Fibroblast of skin of right quadriceps (primary cell): Measurements from ENCODE around the gene KCNJ6.
"Not testable (repeated sequence)": the region's sequence is repeated elsewhere in the genome, so short reads cannot be mapped to it uniquely, and the experiment has no call there.

Source experiments
- DNase-seq: peaks from one replicate; pipeline ENCODE4 v3.0.0-alpha.2; 2013

Gene KCNJ6

DNA sequence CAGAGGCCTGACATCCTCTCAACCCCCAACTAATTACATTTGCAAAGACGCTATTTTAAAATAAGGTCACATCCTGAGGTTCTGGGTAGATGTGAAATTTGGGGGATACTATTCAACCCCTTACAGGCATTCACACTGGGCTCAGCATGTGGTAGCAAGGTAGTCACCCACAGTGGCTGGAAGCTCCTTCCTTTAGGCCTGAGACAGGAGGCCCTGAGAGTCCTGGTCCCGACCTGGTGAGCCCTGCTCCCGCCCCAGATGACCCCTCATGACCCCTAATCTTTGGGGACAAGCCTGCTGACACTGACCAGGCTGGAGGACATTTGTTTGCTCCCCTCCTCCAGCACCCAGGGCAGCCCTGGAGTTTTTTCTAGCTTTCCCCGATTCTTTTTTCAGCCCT is 323.8 kb downstream of the KCNJ6 start:
- no peak for DNase-seq

DNA sequence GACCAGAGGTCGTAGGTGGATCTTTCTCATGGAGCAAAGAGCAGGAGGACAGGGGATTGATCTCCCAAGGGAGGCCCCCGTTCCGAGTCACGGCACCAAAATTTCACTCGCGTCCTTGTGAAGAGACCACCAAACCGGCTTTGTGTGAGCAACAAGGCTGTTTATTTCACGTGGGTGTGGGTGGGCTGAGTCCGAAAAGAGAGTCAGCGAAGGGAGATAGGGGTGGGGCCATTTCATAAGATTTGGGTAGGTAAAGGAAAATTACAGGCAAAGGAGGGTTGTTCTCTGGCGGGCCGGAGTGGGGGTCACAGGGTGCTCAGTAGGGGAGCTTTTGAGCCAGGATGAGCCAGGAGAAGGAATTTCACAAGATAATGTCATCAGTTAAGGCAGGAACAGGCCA is 324.3 kb downstream of the KCNJ6 start:
- DNase-seq, result not testable (repeated sequence)

DNA sequence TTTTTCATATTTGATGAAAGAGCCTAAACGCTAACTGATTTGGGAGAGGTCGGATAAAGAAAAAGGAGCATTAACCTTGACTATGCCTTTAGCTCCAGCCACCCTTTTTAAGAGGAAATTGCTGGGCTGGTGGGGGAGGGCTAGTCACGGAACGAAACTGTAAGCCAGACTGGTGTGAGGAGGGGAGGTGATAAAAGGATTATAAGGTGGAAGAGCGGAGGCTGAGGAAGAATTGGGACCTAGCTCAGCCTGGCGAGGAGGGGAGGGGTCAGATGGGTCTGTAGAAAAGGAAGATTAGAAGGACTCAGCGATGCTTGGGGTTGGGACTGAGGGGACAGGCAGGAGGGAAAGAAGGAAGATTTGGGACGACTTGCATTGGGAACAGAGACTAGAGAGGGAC is 325.4 kb downstream of the KCNJ6 start:
- DNase-seq, result not testable (repeated sequence)

DNA sequence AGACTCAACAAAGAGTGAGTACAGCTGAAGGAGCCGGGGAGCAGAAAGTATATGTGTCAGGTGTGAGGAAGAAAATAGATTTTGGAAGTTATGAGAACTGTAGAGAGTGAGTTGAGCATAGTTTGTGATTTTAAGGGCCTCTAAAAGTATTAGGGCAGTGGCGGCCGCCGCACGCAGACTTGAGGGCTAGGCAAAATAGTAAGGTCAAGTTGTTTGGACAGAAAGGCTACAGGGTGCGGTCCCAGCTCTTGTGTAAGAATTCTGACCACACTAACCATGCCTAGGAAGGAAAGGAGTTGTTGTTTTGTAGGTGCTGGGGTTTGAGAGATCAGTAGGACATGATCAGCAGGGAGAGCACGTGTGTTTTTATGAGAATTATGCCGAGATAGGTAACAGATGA is 327.6 kb downstream of the KCNJ6 start:
- not testable (repeated sequence) for DNase-seq

DNA sequence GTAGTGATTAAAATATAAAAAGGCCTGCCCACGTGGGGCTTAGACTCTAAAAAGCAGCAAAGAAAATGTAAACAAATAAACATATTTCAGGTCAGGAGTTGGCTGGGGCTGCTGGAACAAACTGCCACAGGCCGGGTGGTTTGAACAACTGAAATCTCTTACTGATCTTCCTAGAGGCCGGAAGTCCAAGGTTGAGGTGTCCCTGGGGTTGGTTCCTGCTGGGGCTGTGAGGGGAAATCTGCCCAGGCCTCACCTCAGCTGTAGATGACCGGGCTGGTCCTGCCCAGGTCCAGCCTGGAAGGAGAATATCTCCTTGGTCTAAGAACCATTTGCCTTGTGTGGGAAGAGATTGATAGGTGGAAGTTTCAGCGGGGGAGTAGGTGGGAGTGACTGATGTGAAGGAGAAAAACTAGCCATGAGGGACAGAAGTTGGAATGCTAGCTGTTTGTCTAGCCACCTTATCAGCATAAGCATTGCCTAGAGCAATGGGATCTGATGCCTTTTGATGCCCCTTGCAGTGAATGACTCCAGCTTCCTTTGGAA is 328.6 kb downstream of the KCNJ6 start:
- DNase-seq, result no peak

DNA sequence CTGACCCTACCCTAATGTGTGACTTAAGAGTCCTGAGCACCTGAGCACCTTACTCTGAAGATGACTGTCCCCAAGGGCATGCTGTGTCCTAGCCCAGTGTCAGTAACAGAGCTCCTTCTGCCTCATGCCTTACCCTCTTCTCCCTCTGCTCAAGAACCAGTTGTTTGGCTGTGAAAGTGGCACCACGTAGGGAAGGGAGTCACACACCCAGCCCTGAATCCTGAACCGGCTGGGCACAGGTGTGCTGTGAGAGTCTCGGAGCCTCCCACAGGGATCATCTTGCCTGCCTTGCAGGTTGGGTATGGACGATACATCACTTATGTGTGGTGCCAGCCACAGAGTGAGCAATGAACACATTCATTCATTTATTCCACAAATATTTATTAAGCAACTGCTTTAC is 329.1 kb downstream of the KCNJ6 start:
- DNase-seq, result no peak

DNA sequence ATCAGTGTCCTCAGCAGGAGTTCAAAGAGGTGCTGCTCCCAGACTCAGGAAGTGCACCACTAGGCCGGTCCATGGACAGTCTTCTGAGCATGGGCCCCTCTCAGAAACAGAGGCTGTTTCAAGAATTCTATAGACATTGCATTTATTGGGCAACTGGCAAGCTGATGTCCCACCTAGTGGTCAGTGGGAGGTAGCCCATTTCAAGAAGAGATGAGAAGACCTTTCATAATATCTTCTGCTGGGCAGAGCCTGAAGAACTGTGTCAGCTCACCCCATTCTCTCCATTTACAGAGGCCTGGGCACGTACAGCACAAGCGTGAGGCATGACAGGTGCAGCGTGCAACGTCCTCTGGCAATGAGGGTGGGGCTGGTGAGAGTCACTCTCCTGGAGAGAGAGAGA is 333.7 kb downstream of the KCNJ6 start:
- DNase-seq, result peak; percentile 50

DNA sequence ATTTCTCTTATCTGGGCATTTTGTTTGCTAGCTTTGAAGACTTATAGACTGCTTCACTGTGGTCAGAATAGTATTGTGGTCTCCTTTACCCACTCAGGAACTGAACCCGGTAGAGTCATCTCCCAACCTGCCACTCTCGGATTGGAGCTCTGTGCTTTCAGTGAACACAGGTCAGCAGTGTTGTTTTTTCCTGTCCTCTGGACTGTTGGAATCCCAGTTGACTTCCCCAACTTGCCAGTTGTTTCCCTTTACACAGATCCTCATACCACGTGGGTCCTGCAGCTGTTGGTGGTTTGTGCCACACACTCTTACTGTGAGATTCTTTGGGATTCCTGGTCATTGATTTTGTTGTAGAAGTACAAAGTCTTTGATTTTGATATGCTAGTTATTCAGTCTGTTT is 335.6 kb downstream of the KCNJ6 start:
- DNase-seq, result no peak

DNA sequence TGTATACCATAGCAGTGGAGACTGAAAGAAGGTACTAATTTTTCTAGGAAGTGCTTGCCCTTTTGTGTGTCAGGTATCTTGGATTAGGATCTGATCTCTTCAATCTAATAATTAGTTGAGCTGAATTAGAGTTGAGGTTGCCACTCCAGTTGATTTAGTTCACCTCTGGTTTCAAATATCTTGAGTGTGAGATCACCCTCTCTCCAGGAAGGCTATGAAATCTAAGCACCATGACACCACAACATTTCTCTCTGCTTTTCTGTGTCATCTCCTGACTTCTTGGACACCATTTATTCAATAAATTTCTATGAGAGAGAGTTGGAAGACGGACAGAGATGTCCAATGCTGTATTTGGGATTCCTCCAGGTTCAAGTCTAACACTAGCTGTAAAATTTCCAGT is 336.9 kb downstream of the KCNJ6 start:
- no peak for DNase-seq

DNA sequence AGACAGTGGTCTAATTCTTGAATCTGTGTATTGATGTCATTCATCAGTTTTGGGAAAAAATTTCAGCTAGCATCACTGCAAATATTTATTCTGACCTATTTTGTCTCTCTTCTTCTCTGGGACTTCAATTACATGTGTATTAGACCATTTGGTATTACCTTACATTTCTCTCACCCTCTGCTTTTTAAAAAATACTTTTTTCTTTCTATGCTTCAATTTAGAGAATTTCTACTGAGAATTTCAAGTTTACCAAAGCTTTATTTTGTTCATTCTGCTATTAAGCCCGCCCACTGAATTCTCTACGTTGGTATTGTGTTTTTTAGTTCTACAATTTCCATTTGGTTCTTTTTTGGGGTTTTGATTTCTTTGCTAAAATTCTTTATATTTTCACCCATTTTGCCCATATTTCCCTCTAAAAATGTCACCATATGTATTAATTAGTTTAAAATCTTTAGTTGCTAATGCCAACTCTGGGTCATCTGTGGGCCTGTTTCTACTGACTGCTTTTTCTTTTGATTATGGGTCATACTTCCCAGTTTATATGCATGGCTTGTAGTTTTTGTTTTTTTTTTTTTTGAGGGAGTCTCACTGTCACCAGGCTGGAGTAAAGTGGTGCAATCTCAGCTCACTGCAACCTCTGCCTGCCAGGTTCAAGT is 337.7 kb downstream of the KCNJ6 start:
- DNase-seq, result no peak

DNA sequence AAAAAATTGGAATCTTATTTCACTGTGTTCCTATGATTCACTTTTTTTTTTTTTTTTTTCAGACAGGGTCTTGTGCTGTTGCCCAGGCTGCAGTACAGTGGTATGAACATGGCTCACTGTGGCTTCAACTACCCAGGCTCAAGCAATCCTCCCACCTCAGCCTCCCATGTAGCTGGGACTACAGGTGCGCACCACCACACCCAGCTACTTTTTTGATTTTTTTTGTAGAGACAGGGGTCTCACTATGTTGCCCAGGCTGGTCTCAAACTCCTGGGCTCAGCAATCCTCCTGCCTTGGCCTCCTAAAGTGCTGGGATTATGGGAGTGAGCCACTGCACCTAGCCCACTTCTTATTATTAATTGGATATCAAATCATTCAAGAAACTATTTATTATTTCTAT is 339.3 kb downstream of the KCNJ6 start:
- DNase-seq, result not testable (repeated sequence)

DNA sequence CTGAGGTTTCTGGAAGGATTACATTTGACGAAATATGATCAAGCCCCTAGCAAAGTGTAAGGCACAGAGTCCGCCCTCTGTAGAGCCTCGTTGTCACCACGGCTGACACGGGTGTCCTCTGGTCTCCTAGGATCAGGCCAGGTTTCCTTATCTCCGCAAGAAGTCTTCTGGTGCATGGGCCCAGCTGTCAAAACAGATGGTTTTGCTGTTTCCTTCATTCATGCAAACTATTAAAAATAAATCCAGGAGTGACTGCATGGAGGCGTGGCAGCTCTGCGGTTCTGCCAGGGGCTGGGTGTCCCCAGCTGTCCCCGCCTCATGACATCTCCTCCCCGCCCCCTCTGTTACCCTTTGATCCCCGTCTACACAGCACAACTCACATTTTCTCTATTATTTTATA is 340.7 kb downstream of the KCNJ6 start:
- DNase-seq, result no peak

DNA sequence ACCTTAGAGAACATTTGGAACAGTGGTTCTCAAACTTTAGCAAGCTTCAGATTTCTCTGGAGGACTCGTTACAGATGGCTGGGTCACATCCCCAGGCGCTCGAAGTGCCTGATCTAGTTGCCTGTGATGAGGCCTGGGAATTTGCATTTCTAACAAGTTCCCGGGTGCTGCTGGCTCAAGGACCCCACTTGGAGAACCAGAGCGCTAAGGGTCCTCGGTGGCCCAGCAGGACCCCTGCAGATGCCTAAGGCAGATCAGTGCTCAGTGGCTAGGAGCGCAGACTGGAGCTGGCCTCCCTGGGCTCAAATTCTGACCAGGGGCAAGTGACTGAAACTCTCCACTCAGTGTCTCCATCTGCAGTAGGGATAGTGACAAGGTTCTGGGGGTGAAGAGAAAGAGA is 341.5 kb downstream of the KCNJ6 start:
- DNase-seq, result no peak

DNA sequence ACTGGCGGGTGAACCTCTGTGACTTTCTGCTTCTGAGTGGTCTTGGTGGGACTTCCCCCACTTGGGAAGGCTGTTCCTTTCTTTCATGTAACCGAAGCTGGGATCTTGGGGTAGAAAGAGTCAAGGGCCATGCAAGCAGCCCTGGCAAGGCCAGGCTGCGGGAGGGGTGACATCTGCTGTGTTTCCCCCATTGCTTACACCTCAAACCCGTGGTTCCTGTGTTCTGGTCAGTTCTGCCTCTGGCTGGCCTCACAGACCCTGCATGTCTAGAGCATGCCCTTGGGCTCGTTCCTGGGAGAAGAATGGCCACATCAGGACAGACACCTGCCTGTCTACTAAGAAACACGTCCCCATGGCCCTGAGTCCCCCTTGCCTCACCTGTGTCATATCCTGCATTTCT is 341.9 kb downstream of the KCNJ6 start:
- no peak for DNase-seq

DNA sequence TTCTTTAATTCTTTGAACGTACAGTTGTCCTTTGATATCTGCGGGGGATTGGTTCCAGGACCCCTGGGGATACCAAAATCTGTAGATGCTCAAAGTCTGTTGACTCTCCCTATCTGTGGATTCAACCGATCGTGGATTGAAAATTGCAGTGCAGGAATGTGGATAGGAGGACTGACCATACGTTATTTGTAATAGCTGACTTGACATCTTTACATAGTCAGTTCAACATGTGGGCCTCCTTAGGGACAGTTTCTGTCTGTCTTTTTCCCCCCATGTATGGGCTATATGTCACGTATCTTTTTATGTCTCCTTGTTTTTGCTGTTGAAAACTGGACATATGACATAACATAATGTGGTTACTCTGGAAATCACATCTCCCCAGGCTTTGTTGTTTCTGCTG is 344.8 kb downstream of the KCNJ6 start:
- DNase-seq, result no peak

DNA sequence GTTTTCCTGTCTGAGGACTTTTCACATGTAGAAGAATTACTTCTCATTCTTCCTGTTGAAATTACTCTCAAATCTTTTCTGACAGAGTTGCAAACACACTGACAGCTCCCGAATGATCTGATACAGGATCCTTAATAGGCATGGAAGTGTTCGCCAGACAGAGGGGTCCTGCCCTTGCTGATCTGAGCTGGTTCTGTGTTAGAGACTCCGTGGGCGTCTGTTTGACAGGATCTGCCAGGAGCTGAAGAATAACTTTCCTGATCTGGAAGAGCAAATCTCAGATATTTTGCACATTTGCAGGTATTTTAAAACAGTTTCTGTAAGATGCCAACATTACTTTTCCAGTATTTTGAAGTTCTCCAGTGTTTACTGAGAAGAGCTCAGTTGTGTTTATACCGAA is 347.3 kb downstream of the KCNJ6 start:
- no peak for DNase-seq

DNA sequence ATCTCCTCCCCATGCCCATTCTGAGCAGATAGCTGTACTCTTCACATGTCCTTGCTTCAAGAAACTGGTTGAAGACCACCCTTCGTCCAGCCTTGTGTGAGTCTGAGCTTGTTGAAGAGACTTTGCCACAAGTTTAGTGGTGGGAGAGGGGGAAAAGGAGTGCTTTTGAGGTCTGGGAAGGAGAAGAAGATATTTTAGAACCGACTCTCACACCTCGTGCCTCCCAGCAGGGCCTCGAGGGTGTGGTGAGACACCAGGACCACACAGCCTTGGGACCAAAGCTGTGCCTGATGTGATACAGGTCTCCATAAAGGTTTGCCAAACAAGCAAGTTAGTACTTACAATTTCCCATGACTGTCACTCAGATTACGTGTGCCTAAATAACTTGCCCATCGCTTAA is 347.8 kb downstream of the KCNJ6 start:
- no peak for DNase-seq

DNA sequence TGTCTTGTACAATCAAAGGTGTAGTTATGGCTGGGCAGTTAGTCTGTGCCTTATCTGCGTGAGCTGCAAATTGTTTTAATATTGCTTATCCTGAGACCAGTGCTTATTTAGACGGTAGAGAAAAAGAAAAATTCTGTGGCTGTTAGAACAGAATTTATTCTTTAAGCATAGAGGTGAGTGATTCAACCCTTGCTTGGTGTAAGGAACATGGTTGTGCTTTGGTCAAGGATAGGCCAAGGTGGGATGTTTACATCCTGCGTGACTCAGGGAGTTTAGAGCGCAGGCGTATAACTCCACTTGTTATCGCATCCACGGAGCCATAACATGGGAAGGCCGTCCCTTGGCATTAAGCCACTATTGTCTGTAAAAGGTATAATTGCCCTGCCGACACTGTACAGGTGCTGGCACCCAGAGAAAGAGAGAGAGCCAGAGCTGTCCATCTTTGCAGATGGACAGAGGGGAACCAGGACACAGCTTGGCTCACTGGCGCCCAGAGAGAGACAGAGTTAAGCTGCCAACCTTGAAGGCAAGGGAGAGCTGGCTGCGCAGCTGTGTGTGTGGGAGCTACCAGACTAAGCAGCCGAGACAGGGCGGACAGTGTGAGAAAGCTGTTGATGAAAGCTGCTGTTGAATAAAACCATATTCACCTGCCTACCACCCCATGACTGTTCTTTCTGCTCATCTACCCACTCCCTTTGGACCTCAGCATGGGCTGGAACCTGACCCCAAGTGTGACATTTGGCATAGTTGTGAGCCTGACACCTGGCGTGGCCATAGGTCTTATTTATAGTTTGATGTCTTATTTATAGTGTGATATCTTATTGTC is 349.3 kb downstream of the KCNJ6 start:
- no peak for DNase-seq

DNA sequence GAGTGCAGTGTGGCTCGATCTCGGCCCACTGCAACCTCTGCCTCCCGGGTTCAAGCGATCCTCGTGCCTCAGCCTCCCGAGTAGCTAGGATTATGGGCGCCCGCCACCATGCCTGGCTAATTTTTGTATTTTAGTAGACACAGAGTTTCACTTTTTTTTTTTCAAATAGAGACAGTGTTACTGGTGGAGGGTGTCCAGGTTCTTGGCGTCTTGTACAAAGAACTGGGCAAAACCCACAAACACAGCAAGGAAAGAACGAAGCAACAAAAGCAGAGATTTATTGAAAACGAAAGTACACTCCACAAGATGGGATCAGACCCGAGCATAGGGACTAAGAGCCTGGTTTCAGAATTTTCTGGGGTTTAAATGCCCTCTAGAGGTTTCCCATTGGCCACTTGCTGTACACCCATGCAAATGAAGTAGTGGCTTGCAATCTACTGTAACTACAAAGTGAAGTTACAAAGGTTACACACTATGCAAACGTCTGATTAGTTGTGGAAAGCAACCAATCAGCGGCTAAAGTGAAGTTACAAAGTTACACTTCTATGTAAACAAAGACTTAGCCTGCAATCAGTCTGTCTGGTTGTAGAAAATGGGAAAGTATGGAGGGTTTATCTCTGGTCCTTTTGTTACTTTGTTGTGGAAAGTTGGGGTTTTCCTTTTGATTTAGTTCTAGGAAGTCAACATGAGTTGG is 350.6 kb downstream of the KCNJ6 start:
- peak; percentile 28 for DNase-seq

DNA sequence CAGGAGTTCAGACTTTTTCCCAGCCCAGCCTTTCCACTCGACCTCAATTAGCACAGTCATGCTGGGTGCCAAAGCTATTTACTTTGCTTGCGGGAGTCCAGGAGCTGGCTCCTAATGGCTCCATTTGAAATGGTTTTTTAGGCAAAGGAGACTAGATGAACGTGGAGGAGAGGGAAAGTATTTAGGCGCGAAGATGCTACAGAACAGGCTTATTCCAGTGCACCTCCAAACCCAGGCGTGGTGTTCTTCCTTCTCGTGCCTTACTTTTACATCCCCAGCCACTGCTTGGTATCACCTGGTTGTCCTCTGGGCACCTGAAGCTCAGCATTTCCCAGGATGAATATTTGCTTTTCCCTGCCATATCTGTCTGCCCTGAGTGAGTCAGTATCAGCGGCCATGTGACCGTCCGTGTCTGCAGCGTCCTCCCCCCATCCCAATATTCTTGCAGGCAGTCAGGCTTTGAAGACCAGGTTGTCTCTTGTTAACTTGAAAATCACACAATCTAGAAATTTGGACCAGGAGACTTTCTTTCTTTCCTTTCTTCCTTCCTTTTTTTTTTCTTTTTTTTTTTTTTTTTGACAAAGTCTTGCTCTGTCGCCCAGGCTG is 351.2 kb downstream of the KCNJ6 start:
- no peak for DNase-seq

DNA sequence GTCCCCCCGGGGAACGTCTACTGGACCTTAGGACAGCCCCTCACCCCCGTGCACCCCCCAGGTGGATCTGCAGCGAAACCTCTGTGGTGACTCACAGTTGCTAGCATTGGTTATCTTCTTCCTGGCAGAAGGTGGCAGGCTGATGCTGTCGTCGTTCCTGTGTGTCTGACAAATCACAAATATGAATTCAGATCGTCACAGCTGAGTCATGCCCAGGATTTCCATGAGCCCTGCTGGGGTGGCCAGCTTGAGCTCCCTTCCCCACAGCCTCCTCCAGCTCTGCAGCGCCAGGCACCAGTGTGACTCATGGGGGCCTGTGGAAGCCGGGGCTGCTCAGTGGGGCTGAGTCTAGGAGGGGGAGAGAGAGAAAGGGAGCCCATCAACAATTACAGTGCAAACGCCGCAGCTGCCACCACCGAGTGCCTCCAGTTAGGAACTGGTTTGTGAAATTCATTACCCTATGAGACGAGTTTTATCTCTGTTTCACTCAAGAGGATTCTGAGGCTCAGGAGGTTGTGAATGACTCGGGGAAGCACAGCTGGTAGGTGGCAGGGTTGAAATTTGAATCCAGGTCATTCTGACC is 351.8 kb downstream of the KCNJ6 start:
- peak; percentile 99 for DNase-seq

DNA sequence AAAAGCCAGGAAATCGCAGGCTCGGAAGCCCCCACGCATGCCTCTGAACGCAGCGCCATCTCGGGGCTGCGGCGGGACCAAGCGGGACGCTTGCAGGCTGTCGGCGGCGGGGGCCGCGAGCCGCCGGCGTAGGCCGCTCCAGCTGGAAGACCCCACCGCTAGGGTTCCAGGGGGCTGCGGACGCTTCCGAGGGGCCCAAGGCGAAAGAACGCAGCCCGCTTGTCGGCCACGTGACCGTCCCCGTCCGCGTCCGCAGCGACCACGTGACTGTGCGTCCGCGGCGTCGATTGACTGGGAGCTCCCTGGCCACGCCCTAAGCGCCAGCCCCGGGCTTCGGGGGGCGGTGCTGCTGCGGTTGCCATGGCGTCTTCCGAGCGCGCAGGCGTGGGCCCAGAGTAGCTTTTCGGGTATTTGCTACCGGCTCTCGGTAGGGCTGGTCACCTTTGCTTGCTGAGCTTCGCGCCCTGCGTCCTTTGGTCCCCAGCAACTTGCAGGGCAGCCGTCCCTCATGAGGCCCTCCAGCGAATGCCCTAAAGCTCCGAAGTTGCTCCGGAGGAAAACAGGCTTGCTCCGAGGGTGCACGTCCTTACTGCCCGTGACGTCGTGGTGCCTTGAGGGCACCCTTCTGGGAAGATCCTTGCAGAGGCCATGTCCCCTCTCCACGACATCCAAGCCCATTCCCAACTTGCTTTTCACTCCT is 352.5 kb downstream of the KCNJ6 start:
- DNase-seq, result peak; percentile 94
